ENCODE measurements around the gene FNDC5. TPM values are rescaled to one million over a fixed set of nuclear protein-coding genes. Genes with fewer than 3 reads are reported as not detected.

The FNDC5 gene
- total and polyA plus RNA-seq, 9 of the 15 experiments (the other 6 are each of a cell fraction or from before 2014, with no cell fraction given), result 0.06 to 2.1 (median 0.22) TPM

GRCh38 chr1:32892368-32893197 lies 21.9 kb upstream of the FNDC5 start (continued):
- TF ChIP-seq, protein P1, sequence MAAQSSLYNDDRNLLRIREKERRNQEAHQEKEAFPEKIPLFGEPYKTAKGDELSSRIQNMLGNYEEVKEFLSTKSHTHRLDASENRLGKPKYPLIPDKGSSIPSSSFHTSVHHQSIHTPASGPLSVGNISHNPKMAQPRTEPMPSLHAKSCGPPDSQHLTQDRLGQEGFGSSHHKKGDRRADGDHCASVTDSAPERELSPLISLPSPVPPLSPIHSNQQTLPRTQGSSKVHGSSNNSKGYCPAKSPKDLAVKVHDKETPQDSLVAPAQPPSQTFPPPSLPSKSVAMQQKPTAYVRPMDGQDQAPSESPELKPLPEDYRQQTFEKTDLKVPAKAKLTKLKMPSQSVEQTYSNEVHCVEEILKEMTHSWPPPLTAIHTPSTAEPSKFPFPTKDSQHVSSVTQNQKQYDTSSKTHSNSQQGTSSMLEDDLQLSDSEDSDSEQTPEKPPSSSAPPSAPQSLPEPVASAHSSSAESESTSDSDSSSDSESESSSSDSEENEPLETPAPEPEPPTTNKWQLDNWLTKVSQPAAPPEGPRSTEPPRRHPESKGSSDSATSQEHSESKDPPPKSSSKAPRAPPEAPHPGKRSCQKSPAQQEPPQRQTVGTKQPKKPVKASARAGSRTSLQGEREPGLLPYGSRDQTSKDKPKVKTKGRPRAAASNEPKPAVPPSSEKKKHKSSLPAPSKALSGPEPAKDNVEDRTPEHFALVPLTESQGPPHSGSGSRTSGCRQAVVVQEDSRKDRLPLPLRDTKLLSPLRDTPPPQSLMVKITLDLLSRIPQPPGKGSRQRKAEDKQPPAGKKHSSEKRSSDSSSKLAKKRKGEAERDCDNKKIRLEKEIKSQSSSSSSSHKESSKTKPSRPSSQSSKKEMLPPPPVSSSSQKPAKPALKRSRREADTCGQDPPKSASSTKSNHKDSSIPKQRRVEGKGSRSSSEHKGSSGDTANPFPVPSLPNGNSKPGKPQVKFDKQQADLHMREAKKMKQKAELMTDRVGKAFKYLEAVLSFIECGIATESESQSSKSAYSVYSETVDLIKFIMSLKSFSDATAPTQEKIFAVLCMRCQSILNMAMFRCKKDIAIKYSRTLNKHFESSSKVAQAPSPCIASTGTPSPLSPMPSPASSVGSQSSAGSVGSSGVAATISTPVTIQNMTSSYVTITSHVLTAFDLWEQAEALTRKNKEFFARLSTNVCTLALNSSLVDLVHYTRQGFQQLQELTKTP (IDR thresholded peaks at IDR 0.05; ENCODE audit: low read depth in 1 of 2, partially characterized antibody in 2 of 2), result no peak
- TF ChIP-seq THRAP3 (IDR thresholded peaks at IDR 0.05; ENCODE audit: borderline replicate concordance) (no peak), SIRT6 (IDR thresholded peaks at IDR 0.05; ENCODE audit: low read depth, low read length) (no peak), E2F8 (IDR thresholded peaks at IDR 0.05; ENCODE audit: low read depth, partially characterized antibody) (no peak), SUPT5H (IDR thresholded peaks at IDR 0.05) (no peak), NCOA2 (IDR thresholded peaks at IDR 0.05; ENCODE audit: partially characterized antibody in 2 of 2) (no peak), MTA2 (IDR thresholded peaks at IDR 0.05; ENCODE audit: low read depth) (no peak)
- TF ChIP-seq, protein P2, sequence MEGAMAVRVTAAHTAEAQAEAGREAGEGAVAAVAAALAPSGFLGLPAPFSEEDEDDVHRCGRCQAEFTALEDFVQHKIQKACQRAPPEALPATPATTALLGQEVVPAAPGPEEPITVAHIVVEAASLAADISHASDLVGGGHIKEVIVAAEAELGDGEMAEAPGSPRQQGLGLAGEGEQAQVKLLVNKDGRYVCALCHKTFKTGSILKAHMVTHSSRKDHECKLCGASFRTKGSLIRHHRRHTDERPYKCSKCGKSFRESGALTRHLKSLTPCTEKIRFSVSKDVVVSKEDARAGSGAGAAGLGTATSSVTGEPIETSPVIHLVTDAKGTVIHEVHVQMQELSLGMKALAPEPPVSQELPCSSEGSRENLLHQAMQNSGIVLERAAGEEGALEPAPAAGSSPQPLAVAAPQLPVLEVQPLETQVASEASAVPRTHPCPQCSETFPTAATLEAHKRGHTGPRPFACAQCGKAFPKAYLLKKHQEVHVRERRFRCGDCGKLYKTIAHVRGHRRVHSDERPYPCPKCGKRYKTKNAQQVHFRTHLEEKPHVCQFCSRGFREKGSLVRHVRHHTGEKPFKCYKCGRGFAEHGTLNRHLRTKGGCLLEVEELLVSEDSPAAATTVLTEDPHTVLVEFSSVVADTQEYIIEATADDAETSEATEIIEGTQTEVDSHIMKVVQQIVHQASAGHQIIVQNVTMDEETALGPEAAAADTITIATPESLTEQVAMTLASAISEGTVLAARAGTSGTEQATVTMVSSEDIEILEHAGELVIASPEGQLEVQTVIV (CRISPR knock-in tag; IDR thresholded peaks at IDR 0.05; ENCODE audit: borderline replicate concordance), result no peak
- TF ChIP-seq, protein P3, sequence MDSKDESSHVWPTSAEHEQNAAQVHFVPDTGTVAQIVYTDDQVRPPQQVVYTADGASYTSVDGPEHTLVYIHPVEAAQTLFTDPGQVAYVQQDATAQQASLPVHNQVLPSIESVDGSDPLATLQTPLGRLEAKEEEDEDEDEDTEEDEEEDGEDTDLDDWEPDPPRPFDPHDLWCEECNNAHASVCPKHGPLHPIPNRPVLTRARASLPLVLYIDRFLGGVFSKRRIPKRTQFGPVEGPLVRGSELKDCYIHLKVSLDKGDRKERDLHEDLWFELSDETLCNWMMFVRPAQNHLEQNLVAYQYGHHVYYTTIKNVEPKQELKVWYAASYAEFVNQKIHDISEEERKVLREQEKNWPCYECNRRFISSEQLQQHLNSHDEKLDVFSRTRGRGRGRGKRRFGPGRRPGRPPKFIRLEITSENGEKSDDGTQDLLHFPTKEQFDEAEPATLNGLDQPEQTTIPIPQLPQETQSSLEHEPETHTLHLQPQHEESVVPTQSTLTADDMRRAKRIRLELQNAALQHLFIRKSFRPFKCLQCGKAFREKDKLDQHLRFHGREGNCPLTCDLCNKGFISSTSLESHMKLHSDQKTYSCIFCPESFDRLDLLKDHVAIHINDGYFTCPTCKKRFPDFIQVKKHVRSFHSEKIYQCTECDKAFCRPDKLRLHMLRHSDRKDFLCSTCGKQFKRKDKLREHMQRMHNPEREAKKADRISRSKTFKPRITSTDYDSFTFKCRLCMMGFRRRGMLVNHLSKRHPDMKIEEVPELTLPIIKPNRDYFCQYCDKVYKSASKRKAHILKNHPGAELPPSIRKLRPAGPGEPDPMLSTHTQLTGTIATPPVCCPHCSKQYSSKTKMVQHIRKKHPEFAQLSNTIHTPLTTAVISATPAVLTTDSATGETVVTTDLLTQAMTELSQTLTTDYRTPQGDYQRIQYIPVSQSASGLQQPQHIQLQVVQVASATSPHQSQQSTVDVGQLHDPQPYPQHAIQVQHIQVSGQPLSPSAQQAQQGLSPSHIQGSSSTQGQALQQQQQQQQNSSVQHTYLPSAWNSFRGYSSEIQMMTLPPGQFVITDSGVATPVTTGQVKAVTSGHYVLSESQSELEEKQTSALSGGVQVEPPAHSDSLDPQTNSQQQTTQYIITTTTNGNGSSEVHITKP (IDR thresholded peaks at IDR 0.05; ENCODE audit: partially characterized antibody), result no peak
- TF ChIP-seq, protein P4, sequence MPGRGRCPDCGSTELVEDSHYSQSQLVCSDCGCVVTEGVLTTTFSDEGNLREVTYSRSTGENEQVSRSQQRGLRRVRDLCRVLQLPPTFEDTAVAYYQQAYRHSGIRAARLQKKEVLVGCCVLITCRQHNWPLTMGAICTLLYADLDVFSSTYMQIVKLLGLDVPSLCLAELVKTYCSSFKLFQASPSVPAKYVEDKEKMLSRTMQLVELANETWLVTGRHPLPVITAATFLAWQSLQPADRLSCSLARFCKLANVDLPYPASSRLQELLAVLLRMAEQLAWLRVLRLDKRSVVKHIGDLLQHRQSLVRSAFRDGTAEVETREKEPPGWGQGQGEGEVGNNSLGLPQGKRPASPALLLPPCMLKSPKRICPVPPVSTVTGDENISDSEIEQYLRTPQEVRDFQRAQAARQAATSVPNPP (IDR thresholded peaks at IDR 0.05; ENCODE audit: borderline replicate concordance, insufficient read depth, insufficient read length), result no peak

Measured in K562 (cell line).